Right hindlimb (tissue), 1 donor: Measurements from ENCODE around the gene ZRANB1.

Source experiments
- DNase-seq: peaks from one replicate; pipeline ENCODE4 v3.0.0-alpha.2; 2018

ZRANB1 gene

GRCh38 chr10:125007436-125007835 is 65.5 kb downstream of the ZRANB1 start:
- DNase-seq = no peak

GRCh38 chr10:125008689-125009638 is 67.0 kb downstream of the ZRANB1 start:
- DNase-seq = no peak

- no peak for DNase-seq
These were observed 67.8 kb downstream of the ZRANB1 start for GRCh38 chr10:125009661-125010161.

GRCh38 chr10:125010362-125010761 is 68.4 kb downstream of the ZRANB1 start:
- DNase-seq = no peak

- DNase-seq = no peak
These were observed 69.4 kb downstream of the ZRANB1 start for GRCh38 chr10:125011171-125011925.

- DNase-seq = no peak
These were observed 70.2 kb downstream of the ZRANB1 start for GRCh38 chr10:125011926-125012705.

GRCh38 chr10:125012851-125013528 is 71.1 kb downstream of the ZRANB1 start:
- no peak for DNase-seq

- no peak for DNase-seq
These were observed 71.6 kb downstream of the ZRANB1 start for GRCh38 chr10:125013529-125013872.

- no peak for DNase-seq
These were observed 72.3 kb downstream of the ZRANB1 start for GRCh38 chr10:125014086-125014830.

- DNase-seq = no peak
These were observed 73.0 kb downstream of the ZRANB1 start for GRCh38 chr10:125014836-125015355.

- no peak for DNase-seq
These were observed 73.5 kb downstream of the ZRANB1 start for GRCh38 chr10:125015356-125015944.

GRCh38 chr10:125016123-125016522 is 74.2 kb downstream of the ZRANB1 start:
- DNase-seq = no peak

GRCh38 chr10:125016611-125017202 is 74.8 kb downstream of the ZRANB1 start:
- peak; percentile 82 for DNase-seq

- DNase-seq = no peak
These were observed 75.8 kb downstream of the ZRANB1 start for GRCh38 chr10:125017547-125018298.

- no peak for DNase-seq
These were observed 76.7 kb downstream of the ZRANB1 start for GRCh38 chr10:125018576-125019143.

- DNase-seq = no peak
These were observed 78.5 kb downstream of the ZRANB1 start for GRCh38 chr10:125020386-125020785.

- no peak for DNase-seq
These were observed 78.9 kb downstream of the ZRANB1 start for GRCh38 chr10:125020871-125021270.

- DNase-seq = no peak
These were observed 79.9 kb downstream of the ZRANB1 start for GRCh38 chr10:125021686-125022344.

GRCh38 chr10:125022671-125023070 is 80.7 kb downstream of the ZRANB1 start:
- no peak for DNase-seq
